Measurements from ENCODE around the gene TMEM40.

Gene TMEM40, protein sequence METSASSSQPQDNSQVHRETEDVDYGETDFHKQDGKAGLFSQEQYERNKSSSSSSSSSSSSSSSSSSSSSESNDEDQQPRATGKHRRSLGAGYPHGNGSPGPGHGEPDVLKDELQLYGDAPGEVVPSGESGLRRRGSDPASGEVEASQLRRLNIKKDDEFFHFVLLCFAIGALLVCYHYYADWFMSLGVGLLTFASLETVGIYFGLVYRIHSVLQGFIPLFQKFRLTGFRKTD

DNA sequence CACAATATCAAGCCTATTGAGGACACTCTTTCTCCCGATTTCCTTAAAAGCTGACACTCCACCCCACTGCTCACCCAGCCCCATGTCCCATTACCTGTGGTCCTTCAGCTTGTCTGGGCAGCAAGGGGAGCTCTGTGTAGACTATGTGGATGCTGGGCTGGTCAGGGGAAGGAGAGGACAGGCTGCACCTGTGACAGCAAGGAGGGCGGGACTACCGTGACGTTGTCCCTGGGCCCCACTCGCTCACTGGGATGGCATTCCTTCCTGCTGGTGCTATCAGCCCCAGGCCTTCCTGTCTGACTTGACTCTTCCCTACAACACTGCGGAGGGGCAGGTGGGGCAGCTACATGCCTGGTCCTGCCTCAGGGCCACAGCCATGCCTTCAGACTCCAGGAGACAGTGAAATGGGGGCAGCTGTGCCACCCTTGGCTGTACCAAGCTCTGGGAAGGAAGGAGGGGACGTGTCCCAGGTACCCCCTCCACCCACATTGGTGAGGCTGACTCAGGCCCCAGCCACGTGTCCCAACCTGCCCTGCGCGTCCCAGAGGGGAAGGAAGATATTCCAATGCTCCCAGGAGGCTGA, at the start of gene TMEM40:
Gene TMEM40, minus strand, starts transcription at position 163 of the 583 bp plus-strand sequence. CDS start 9,427 bp downstream, outside the sequence.
- no peak for TF ChIP-seq FOXK2 (IDR thresholded peaks at IDR 0.05)
- TF ChIP-seq LEF1 (IDR thresholded peaks at IDR 0.05; ENCODE audit: borderline replicate concordance) = no peak
- TF ChIP-seq CTBP1 (IDR thresholded peaks at IDR 0.05; ENCODE audit: borderline replicate concordance) = no peak
- TF ChIP-seq FOXM1 (IDR thresholded peaks at IDR 0.05; ENCODE audit: borderline replicate concordance) = no peak
- no peak for TF ChIP-seq SUZ12 (IDR thresholded peaks at IDR 0.05)
- TF ChIP-seq ELF4 (IDR thresholded peaks at IDR 0.05) = no peak
- no peak for TF ChIP-seq FOXA1 (IDR thresholded peaks at IDR 0.05)
- no peak for TF ChIP-seq ARNT (IDR thresholded peaks at IDR 0.05)
- TF ChIP-seq, protein P1, sequence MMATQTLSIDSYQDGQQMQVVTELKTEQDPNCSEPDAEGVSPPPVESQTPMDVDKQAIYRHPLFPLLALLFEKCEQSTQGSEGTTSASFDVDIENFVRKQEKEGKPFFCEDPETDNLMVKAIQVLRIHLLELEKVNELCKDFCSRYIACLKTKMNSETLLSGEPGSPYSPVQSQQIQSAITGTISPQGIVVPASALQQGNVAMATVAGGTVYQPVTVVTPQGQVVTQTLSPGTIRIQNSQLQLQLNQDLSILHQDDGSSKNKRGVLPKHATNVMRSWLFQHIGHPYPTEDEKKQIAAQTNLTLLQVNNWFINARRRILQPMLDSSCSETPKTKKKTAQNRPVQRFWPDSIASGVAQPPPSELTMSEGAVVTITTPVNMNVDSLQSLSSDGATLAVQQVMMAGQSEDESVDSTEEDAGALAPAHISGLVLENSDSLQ (IDR thresholded peaks at IDR 0.05) = no peak
- POLR2A ChIA-PET = interaction anchor here (0.7 kb wide), 1 partner anchor 37 kb away, joined by 3 read pairs; the partner anchor contains the start of gene CAND2
- DNase-seq (ENCODE audit: extremely low spot score) = no peak
- CTCF ChIA-PET = interaction anchor here (0.5 kb wide), 1 partner anchor 94 kb away, joined by 6 read pairs; no protein-coding TSS in a partner anchor

GRCh38 chr3:12808587-12808986, 49.5 kb upstream of the TMEM40 start:
- TF ChIP-seq LEF1 (IDR thresholded peaks at IDR 0.05; ENCODE audit: borderline replicate concordance) (no peak), L3MBTL2 (conservative IDR thresholded peaks at IDR 0.05) (no peak), SP1 (IDR thresholded peaks at IDR 0.05) (no peak), BHLHE40 (IDR thresholded peaks at IDR 0.05; ENCODE audit: borderline replicate concordance) (no peak), HDGF (IDR thresholded peaks at IDR 0.05; ENCODE audit: borderline replicate concordance) (no peak), FOXK2 (IDR thresholded peaks at IDR 0.05) (no peak), CTBP1 (IDR thresholded peaks at IDR 0.05; ENCODE audit: borderline replicate concordance) (no peak), SUZ12 (IDR thresholded peaks at IDR 0.05) (no peak), ELF4 (IDR thresholded peaks at IDR 0.05) (no peak), ZNF384 (IDR thresholded peaks at IDR 0.05) (no peak), ARNT (IDR thresholded peaks at IDR 0.05) (no peak), FOXA1 (IDR thresholded peaks at IDR 0.05) (no peak), NFRKB (IDR thresholded peaks at IDR 0.05) (no peak), FOXM1 (IDR thresholded peaks at IDR 0.05; ENCODE audit: borderline replicate concordance) (no peak), TARDBP (IDR thresholded peaks at IDR 0.05) (no peak)
- TF ChIP-seq, protein P1 (IDR thresholded peaks at IDR 0.05) = no peak
- ChIA-PET CTCF (no interaction called here), POLR2A (interaction anchor here (1.1 to 2.9 kb wide), 2 partner anchors 10 to 12 kb away, joined by 3 to 12 read pairs; partner anchors contain the start of gene CAND2)
- DNase-seq (ENCODE audit: extremely low spot score) = no peak

GRCh38 chr3:12807601-12808359, 48.7 kb upstream of the TMEM40 start:
- ChIA-PET CTCF (interaction anchor here (0.6 kb wide), 1 partner anchor 43 kb away, joined by 7 read pairs; no protein-coding TSS in a partner anchor), POLR2A (interaction anchor here (2.9 kb wide), 1 partner anchor 11 kb away, joined by 12 read pairs; the partner anchor contains the start of gene CAND2)
- TF ChIP-seq SUZ12 (IDR thresholded peaks at IDR 0.05) = no peak
- TF ChIP-seq, protein P1 (IDR thresholded peaks at IDR 0.05) = no peak
- no peak for TF ChIP-seq L3MBTL2 (conservative IDR thresholded peaks at IDR 0.05)
- TF ChIP-seq FOXA1 (IDR thresholded peaks at IDR 0.05) = no peak
- TF ChIP-seq NFRKB (IDR thresholded peaks at IDR 0.05) = no peak
- TF ChIP-seq HDGF (IDR thresholded peaks at IDR 0.05; ENCODE audit: borderline replicate concordance) = no peak
- no peak for TF ChIP-seq SP1 (IDR thresholded peaks at IDR 0.05)
- no peak for TF ChIP-seq FOXM1 (IDR thresholded peaks at IDR 0.05; ENCODE audit: borderline replicate concordance)
- no peak for TF ChIP-seq ZNF384 (IDR thresholded peaks at IDR 0.05)
- no peak for TF ChIP-seq TARDBP (IDR thresholded peaks at IDR 0.05)
- no peak for TF ChIP-seq CTBP1 (IDR thresholded peaks at IDR 0.05; ENCODE audit: borderline replicate concordance)
- TF ChIP-seq ELF4 (IDR thresholded peaks at IDR 0.05) = no peak
- no peak for TF ChIP-seq ARNT (IDR thresholded peaks at IDR 0.05)
- TF ChIP-seq LEF1 (IDR thresholded peaks at IDR 0.05; ENCODE audit: borderline replicate concordance) = no peak
- no peak for TF ChIP-seq FOXK2 (IDR thresholded peaks at IDR 0.05)
- TF ChIP-seq BHLHE40 (IDR thresholded peaks at IDR 0.05; ENCODE audit: borderline replicate concordance) = no peak

GRCh38 chr3:12807066-12807465, 48.0 kb upstream of the TMEM40 start:
- CTCF ChIA-PET = interaction anchor here (0.6 to 1.1 kb wide), 2 partner anchors 15 to 42 kb away, joined by 3 to 7 read pairs; no protein-coding TSS in a partner anchor
- POLR2A ChIA-PET = interaction anchor here (2.9 kb wide), 1 partner anchor 10 kb away, joined by 12 read pairs; the partner anchor contains the start of gene CAND2

More at GRCh38 chr3:12807601-12808359, 48.7 kb upstream of the TMEM40 start:
- no peak for DNase-seq (ENCODE audit: extremely low spot score)

More at GRCh38 chr3:12807066-12807465, 48.0 kb upstream of the TMEM40 start:
- no peak for DNase-seq (ENCODE audit: extremely low spot score)
- TF ChIP-seq ZNF384 (IDR thresholded peaks at IDR 0.05) (no peak), ELF4 (IDR thresholded peaks at IDR 0.05) (no peak), CTBP1 (IDR thresholded peaks at IDR 0.05; ENCODE audit: borderline replicate concordance) (no peak), HDGF (IDR thresholded peaks at IDR 0.05; ENCODE audit: borderline replicate concordance) (no peak), ARNT (IDR thresholded peaks at IDR 0.05) (no peak), FOXK2 (IDR thresholded peaks at IDR 0.05) (no peak), NFRKB (IDR thresholded peaks at IDR 0.05) (no peak), BHLHE40 (IDR thresholded peaks at IDR 0.05; ENCODE audit: borderline replicate concordance) (no peak), LEF1 (IDR thresholded peaks at IDR 0.05; ENCODE audit: borderline replicate concordance) (no peak), FOXA1 (IDR thresholded peaks at IDR 0.05) (no peak), SUZ12 (IDR thresholded peaks at IDR 0.05) (no peak)
- TF ChIP-seq, protein P1 (IDR thresholded peaks at IDR 0.05) = no peak
